AG09309 (cell line): Measurements from ENCODE around the gene EIF1AX.
A peak's percentile ranks its signal among the peaks of the same experiment; 100 is the strongest.

Experiments
- DNase-seq: peaks from one replicate; pipeline ENCODE4 v3.0.0-alpha.2; 2010; ENCODE audit warnings: low read depth
- H3K4me3 ChIP-seq: 2 replicates; pipeline ENCODE4 v1.5.1; 2011; ENCODE audit warnings: mild to moderate bottlenecking, low read depth, low read length, moderate library complexity; ENCODE audit not compliant: control insufficient read depth
- TF ChIP-seq, protein P1 (sequence below): IDR thresholded peaks from 2 replicates; pipeline ENCODE4 v1.5.1; 2011; ENCODE audit warnings: mild to moderate bottlenecking, low read depth, low read length, inconsistent platforms; ENCODE audit not compliant: insufficient read depth, control insufficient read depth; ENCODE audit errors: missing control alignments

The EIF1AX gene

DNA sequence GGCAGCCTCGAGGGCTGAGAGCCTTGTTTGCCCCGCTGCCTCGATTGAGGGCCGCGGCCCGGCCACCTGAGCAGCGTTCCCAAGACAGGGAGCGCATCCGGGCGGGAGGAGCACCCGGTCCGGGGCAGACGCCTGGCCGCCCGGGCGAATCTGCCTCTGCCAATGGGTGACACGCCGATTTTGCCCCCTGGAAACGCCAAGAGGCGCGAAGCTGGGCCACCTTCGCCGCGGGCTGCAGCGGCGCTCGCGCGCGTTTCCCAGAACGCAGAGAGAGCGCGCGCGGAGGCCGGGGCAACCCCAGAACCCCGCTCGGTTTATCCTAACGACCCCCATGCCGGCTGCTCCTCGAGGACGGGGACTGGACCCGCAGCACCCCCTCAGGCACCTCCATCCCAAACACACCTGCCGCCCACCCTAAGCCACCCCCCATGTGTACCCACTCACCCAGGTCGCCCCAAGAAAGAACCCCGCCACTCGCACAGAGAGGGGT lies 25.5 kb downstream of the EIF1AX start:
- peak overlapping the region; percentile 19 for H3K4me3 ChIP-seq
- TF ChIP-seq, protein P1, sequence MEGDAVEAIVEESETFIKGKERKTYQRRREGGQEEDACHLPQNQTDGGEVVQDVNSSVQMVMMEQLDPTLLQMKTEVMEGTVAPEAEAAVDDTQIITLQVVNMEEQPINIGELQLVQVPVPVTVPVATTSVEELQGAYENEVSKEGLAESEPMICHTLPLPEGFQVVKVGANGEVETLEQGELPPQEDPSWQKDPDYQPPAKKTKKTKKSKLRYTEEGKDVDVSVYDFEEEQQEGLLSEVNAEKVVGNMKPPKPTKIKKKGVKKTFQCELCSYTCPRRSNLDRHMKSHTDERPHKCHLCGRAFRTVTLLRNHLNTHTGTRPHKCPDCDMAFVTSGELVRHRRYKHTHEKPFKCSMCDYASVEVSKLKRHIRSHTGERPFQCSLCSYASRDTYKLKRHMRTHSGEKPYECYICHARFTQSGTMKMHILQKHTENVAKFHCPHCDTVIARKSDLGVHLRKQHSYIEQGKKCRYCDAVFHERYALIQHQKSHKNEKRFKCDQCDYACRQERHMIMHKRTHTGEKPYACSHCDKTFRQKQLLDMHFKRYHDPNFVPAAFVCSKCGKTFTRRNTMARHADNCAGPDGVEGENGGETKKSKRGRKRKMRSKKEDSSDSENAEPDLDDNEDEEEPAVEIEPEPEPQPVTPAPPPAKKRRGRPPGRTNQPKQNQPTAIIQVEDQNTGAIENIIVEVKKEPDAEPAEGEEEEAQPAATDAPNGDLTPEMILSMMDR = no peak
- DNase-seq = no peak

DNA sequence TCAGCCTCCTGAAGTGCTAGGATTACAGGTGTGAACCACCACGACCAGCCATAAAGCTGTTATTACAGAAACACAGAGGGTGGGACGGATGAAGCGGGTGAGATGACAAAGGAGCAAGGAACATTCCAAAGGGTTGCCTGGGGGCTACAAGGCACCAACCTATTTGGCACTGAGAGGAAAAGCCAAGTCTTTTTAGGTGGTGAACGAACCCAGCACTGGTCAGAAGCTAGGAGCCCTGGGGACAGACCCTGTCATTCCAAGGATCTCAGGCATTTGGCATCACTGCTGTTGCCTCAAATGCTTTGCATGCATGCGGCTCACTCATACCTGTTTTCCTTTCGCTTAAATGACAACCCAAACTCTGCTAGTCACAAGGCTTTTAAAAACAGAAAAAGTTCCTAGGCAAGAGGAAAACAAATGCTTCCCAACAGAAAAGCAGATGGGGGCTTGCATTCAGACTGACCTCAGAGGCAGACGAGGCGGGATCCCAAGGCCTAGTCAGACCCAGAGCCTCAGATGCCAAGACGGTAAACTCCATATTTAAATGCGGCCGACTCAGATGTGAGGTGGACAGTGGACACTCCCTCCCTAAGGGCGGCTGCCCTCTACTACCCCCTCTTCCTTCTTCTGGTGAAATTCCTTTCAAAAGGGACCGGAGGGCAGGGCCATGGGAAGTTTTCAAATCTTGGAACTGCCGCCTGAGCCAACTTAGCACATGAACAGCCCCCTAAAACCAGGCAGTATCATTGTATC lies 29.4 kb downstream of the EIF1AX start:
- DNase-seq = no peak
- TF ChIP-seq, protein P1 = no peak
- H3K4me3 ChIP-seq = no peak overlapping the region

DNA sequence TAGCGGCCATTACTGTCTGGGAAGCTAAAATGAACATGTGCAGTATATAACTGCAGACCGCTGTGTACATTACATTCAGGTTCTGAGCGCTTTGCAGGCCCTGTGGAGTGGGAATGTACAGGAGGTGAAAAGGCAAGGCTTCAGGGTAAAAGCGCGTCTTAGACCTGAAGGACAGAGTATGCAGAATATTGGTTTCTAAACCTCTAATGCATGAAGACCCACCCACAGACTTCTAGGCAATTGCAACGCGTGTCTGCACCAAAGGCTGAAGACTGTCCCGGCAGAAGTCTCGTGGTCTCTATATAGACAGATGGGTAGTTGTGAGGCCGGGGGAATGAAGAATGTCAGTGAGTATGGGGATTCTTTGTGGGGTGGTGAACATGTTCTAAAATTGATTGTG lies 30.4 kb downstream of the EIF1AX start:
- DNase-seq = no peak
- no peak overlapping the region for H3K4me3 ChIP-seq
- TF ChIP-seq, protein P1 = no peak

DNA sequence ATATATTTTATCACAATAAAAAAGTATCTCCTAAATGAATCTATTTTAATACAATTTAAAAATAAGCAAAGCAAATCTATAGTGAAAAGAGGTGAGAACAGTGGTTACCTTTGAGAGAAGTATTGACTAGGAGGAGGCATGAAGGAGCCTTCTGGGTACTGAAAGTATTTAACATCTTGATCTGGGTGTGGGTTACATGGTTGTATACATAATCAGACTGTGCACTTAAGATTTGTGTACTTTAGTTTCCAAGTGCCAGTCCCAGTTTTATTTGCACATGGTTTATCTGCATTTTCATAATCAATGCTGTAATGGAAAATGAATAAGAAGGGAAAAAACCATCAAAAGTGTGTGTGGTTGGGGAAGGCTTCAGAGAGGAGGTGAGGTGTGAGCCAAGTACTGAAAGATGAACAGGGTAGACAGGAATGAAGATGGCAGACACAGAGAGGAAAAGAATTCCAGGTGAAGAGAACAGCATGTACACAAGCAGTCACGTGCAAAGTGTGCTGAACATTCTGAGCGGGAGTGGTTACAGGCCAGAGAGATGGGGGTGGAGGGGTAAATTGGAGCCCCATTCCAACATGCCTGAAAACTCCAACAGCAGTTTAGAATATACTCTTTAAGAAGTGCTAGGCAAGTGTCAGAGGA lies 39.6 kb downstream of the EIF1AX start:
- TF ChIP-seq, protein P1 = no peak
- no peak overlapping the region for H3K4me3 ChIP-seq
- no peak for DNase-seq

DNA sequence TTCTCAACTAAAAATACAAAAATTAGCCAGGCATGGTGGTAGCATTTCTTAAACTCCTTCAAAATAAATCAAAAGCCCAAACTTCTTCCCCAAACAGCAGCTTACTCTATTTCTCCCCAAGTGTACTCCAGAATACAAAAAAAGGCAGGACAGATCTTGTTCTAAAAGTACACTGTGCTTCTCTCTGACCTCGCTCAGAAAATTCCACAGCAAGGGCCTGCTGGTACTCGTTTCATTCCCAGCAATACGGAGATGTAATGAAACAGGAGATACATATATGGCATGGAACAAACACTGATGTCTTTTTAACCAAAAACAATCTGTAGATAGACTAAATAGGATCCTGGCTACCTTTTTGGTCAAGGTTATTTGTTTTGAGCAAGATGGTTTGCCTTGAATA lies 50.1 kb downstream of the EIF1AX start:
- DNase-seq = no peak
- no peak overlapping the region for H3K4me3 ChIP-seq
- TF ChIP-seq, protein P1 = no peak

DNA sequence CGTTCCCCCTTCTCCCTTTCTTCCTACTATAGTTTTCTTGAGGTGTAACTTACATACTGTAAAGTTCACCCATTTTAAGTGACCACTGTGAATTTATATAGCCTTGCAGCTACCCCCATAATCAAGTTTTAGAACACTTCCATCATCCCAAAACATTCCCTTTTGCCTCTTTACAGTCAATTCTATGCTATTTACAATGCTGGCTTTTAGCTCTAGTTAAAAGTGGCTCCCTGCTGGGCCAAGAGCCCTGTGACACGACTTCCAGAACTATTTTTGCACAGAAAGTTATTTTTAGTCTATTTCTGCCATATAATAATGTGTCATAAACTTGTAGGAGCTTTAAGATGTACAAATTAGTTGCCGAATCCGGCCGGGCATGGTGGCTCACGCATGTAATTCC lies 51.8 kb downstream of the EIF1AX start:
- no peak overlapping the region for H3K4me3 ChIP-seq
- no peak for DNase-seq
- TF ChIP-seq, protein P1 = no peak
